ENCODE data around the gene CD74. TPM values are rescaled to one million over a fixed set of nuclear protein-coding genes. Genes with fewer than 3 reads are reported as not detected.

The CD74 gene
- total and polyA plus RNA-seq, 10 of the 15 experiments (the other 5 are each of a cell fraction or from before 2014, with no cell fraction given) = 1,387 to 11,063 (median 3,922) TPM

GRCh38 chr5:150368526-150368925 lies 44.2 kb downstream of the CD74 start:
- 100% methylated on average over 4 of the region's 4 CpGs for WGBS (ENCODE audit: insufficient coverage, insufficient replicate concordance, low lambda C conversion rate, missing lambda C conversion rate)
- BruUV-seq (replicated peaks) = no TSS peak
- Histone ChIP-seq H3K36me3 (ENCODE audit: control insufficient read depth in 2 of 2, insufficient read depth in 2 of 2, low read length in 1 of 2) (peaks cover 38 to 50% of the 10 kb centered on the region in 2 experiments), H3K4me3 (no peak overlapping the region), H3K27ac (ENCODE audit: control insufficient read depth, insufficient read depth) (no peak overlapping the region), H4K20me1 (ENCODE audit: control insufficient read depth, insufficient read depth) (no peaks in the 10 kb centered on the region), H3K4me2 (ENCODE audit: control insufficient read depth, insufficient read depth) (no peak overlapping the region), H2AFZ (ENCODE audit: control insufficient read depth, low read depth, low read length) (no peak overlapping the region), H3K9me3 (replicated peaks; ENCODE audit: control insufficient read depth, insufficient read depth, low read length) (no peaks in the 10 kb centered on the region), H3K79me2 (ENCODE audit: control insufficient read depth, insufficient read depth, low read length) (no peaks in the 10 kb centered on the region), H3K4me1 (ENCODE audit: control insufficient read depth, insufficient read depth, low read length) (no peaks in the 10 kb centered on the region), H3K27me3 (replicated peaks in 1 of 2; ENCODE audit: control insufficient read depth in 2 of 2, insufficient read depth in 2 of 2, low read length in 1 of 2) (no peaks in the 10 kb centered on the region), H3K9ac (ENCODE audit: control insufficient read depth, insufficient read depth, low read length) (no peak overlapping the region)
- intact Hi-C loops (cut with micrococcal nuclease; ENCODE audit: unreplicated experiment) (no loop called here), in situ Hi-C loops (cut with MboI) (no loop called here)
- ATAC-seq (no peak), DNase-seq (ENCODE audit: low read depth, low spot score) (no peak), FAIRE-seq (no peak)
- ChIA-PET CTCF (no interaction called here), RAD21 (ENCODE audit: unreplicated experiment) (no interaction called here), SMC1A (ENCODE audit: uncharacterized antibody, unreplicated experiment) (no interaction called here), POLR2A (no interaction called here)
- TF ChIP-seq KAT2A (conservative IDR thresholded peaks at IDR 0.05; ENCODE audit: control insufficient read depth, low read depth, low read length) (no peak), SUPT20H (IDR thresholded peaks at IDR 0.05; ENCODE audit: borderline replicate concordance, control insufficient read depth, low read depth, low read length) (no peak), ZNF622 (IDR thresholded peaks at IDR 0.05) (no peak), SMC3 (IDR thresholded peaks at IDR 0.05; ENCODE audit: borderline replicate concordance, low read length) (no peak), CHD4 (IDR thresholded peaks at IDR 0.05) (no peak), REST (IDR thresholded peaks at IDR 0.05; ENCODE audit: low read depth, low read length) (no peak), ZBTB4 (CRISPR knock-in tag; IDR thresholded peaks at IDR 0.05) (no peak), PAX5 (IDR thresholded peaks at IDR 0.05; ENCODE audit: borderline replicate concordance, low read depth, low read length) (no peak), HCFC1 (IDR thresholded peaks at IDR 0.05; ENCODE audit: low read length) (no peak), USF1 (IDR thresholded peaks at IDR 0.05; ENCODE audit: borderline replicate concordance, extremely low read length, insufficient read depth, low read depth, low read length) (no peak), BACH1 (IDR thresholded peaks at IDR 0.05; ENCODE audit: borderline replicate concordance) (no peak), ESRRA (IDR thresholded peaks at IDR 0.05; ENCODE audit: low read length) (no peak), FOXK2 (IDR thresholded peaks at IDR 0.05) (no peak), ETV6 (conservative IDR thresholded peaks at IDR 0.05 in 1 of 2, IDR thresholded peaks at IDR 0.05 in 1 of 2; ENCODE audit: borderline replicate concordance in 1 of 2, low read depth in 1 of 2) (no peak), ZSCAN29 (IDR thresholded peaks at IDR 0.05) (no peak), ATF7 (IDR thresholded peaks at IDR 0.05; ENCODE audit: low read depth) (no peak)

All from GM12878 (cell line).